H9 (cell line): Measurements from ENCODE around the gene GAP43. TPM values are rescaled to one million over a fixed set of nuclear protein-coding genes. Genes with fewer than 3 reads are reported as not detected.

ENCODE experiments used
- DNase-seq: peaks from one replicate; pipeline ENCODE4 v3.0.0-alpha.2; 2017
- H2AFZ ChIP-seq: one replicate; pipeline ENCODE4 v1.6.1; 2013; ENCODE audit warnings: mild to moderate bottlenecking, low read length, control low read depth, moderate library complexity
- H2AK5ac ChIP-seq: 2 replicates; pipeline ENCODE4 v1.6.1; 2013; ENCODE audit warnings: low read length, control low read depth, mixed read lengths; ENCODE audit not compliant: insufficient read length
- H2BK120ac ChIP-seq: one replicate; pipeline ENCODE4 v1.6.1; 2013; ENCODE audit warnings: low read depth, mild to moderate bottlenecking, low read length, control low read depth, inconsistent platforms; ENCODE audit not compliant: poor library complexity, severe bottlenecking
- H2BK12ac ChIP-seq: 2 replicates; pipeline ENCODE4 v1.6.1; 2013; ENCODE audit warnings: low read length, control low read depth, mixed read lengths, low read depth; ENCODE audit not compliant: insufficient read length
- H2BK15ac ChIP-seq: 2 replicates; pipeline ENCODE4 v1.6.1; 2013; ENCODE audit warnings: low read depth, low read length, control low read depth
- H2BK20ac ChIP-seq: one replicate; pipeline ENCODE4 v1.6.1; 2013; ENCODE audit warnings: low read depth, mild to moderate bottlenecking, low read length, control low read depth, inconsistent platforms; ENCODE audit not compliant: poor library complexity, severe bottlenecking
- H2BK5ac ChIP-seq: 2 replicates; pipeline ENCODE4 v1.6.1; 2013; ENCODE audit warnings: low read length, control low read depth, mixed read lengths; ENCODE audit not compliant: insufficient read length
- H3K14ac ChIP-seq: 2 replicates; pipeline ENCODE4 v1.6.1; 2013; ENCODE audit warnings: low read length, control low read depth; ENCODE audit not compliant: insufficient read depth
- H3K18ac ChIP-seq: 2 replicates; pipeline ENCODE4 v1.6.1; 2013; ENCODE audit warnings: low read depth, mild to moderate bottlenecking, mixed read lengths, low read length, control low read depth; ENCODE audit not compliant: insufficient read length
- H3K23ac ChIP-seq: 2 replicates; pipeline ENCODE4 v1.6.1; 2013; ENCODE audit warnings: low read length, control low read depth, mixed read lengths, low read depth; ENCODE audit not compliant: insufficient read length
- H3K23me2 ChIP-seq: 2 replicates; pipeline ENCODE4 v1.6.1; 2013; ENCODE audit warnings: low read depth, mild to moderate bottlenecking, mixed read lengths, low read length, control low read depth; ENCODE audit not compliant: insufficient read length, poor library complexity, severe bottlenecking
- H3K27ac ChIP-seq: 2 replicates; pipeline ENCODE4 v1.5.1; 2013; ENCODE audit warnings: low read length, control low read depth, mixed read lengths, low read depth; ENCODE audit not compliant: insufficient read length
- H3K27me3 ChIP-seq: 2 replicates; pipeline ENCODE4 v1.6.1; 2013; ENCODE audit warnings: low read length, control low read depth, inconsistent platforms; ENCODE audit not compliant: insufficient read depth
- H3K4ac ChIP-seq: 2 replicates; pipeline ENCODE4 v1.6.1; 2013; ENCODE audit warnings: low read depth, mild to moderate bottlenecking, control low read depth, inconsistent platforms, low read length, moderate library complexity
- H3K4me1 ChIP-seq: 2 replicates; pipeline ENCODE4 v1.6.1; 2013; ENCODE audit warnings: low read length, control low read depth, inconsistent platforms; ENCODE audit not compliant: insufficient read depth
- H3K4me2 ChIP-seq: 2 replicates; pipeline ENCODE4 v1.6.1; 2013; ENCODE audit warnings: low read length, control low read depth, mixed read lengths; ENCODE audit not compliant: insufficient read length, insufficient read depth
- H3K56ac ChIP-seq: 2 replicates; pipeline ENCODE4 v1.6.1; 2013; ENCODE audit warnings: low read depth, mild to moderate bottlenecking, mixed read lengths, low read length, control low read depth; ENCODE audit not compliant: insufficient read length
- H3K79me1 ChIP-seq: 2 replicates; pipeline ENCODE4 v1.6.1; 2013; ENCODE audit warnings: low read depth, mild to moderate bottlenecking, moderate library complexity, low read length, control low read depth, inconsistent platforms; ENCODE audit not compliant: insufficient read depth, poor library complexity, severe bottlenecking
- H3K79me2 ChIP-seq: 2 replicates; pipeline ENCODE4 v1.6.1; 2013; ENCODE audit warnings: low read length, control low read depth, inconsistent platforms; ENCODE audit not compliant: insufficient read depth
- H3K9ac ChIP-seq: 2 replicates; pipeline ENCODE4 v1.6.1; 2013; ENCODE audit warnings: low read length, control low read depth, mixed read lengths; ENCODE audit not compliant: insufficient read length; ENCODE audit errors: extremely low read depth
- H3K9me3 ChIP-seq: one replicate; pipeline ENCODE4 v1.6.1; 2013; ENCODE audit warnings: low read depth, low read length, inconsistent platforms; ENCODE audit not compliant: control insufficient read depth
- H3T11ph ChIP-seq: one replicate; pipeline ENCODE4 v1.6.1; 2013; ENCODE audit warnings: mild to moderate bottlenecking, low read length, control low read depth, inconsistent platforms
- H4K20me1 ChIP-seq: one replicate; pipeline ENCODE4 v1.6.1; 2013; ENCODE audit not compliant: control insufficient read depth, insufficient read length, insufficient read depth
- H4K5ac ChIP-seq: 2 replicates; pipeline ENCODE4 v1.6.1; 2013; ENCODE audit warnings: low read depth, mild to moderate bottlenecking, mixed read lengths, low read length, control low read depth; ENCODE audit not compliant: insufficient read length
- H4K8ac ChIP-seq: replicated peaks from 2 replicates; pipeline ENCODE4 v1.6.1; 2013; ENCODE audit warnings: low read length, control low read depth, mixed read lengths, low read depth; ENCODE audit not compliant: insufficient read length
- H4K91ac ChIP-seq: 2 replicates; pipeline ENCODE4 v1.6.1; 2013; ENCODE audit warnings: low read depth, mild to moderate bottlenecking, moderate library complexity, mixed read lengths, low read length, control low read depth; ENCODE audit not compliant: insufficient read length
- H3K27ac Mint-ChIP-seq, 3 experiments: 2 replicates in 2 of 3; 3 replicates in 1 of 3; pipeline ENCODE4 v1.8.0; 2020 to 2021; ENCODE audit warnings: mixed read lengths in 3 of 3, mild to moderate bottlenecking in 1 of 3, moderate library complexity in 1 of 3
- H3K27me3 Mint-ChIP-seq: 2 replicates; pipeline ENCODE4 v1.8.0; 2021; ENCODE audit warnings: low read depth, mild to moderate bottlenecking, moderate library complexity, mixed read lengths
- H3K36me3 Mint-ChIP-seq, 3 experiments: 2 replicates in 2 of 3; 3 replicates in 1 of 3; pipeline ENCODE4 v1.8.0; 2020 to 2021; ENCODE audit warnings: low read depth in 3 of 3, mixed read lengths in 3 of 3; ENCODE audit not compliant: insufficient read depth in 1 of 3
- H3K4me1 Mint-ChIP-seq, 2 experiments: 2 replicates each; pipeline ENCODE4 v1.8.0; 2020; ENCODE audit warnings: mixed read lengths in 2 of 2
- H3K4me3 Mint-ChIP-seq, 2 experiments: 2 replicates in 1 of 2; 3 replicates in 1 of 2; pipeline ENCODE4 v1.8.0; 2020 to 2021; ENCODE audit warnings: mild to moderate bottlenecking in 2 of 2, mixed read lengths in 2 of 2, moderate library complexity in 1 of 2
- H3K9me3 Mint-ChIP-seq, 2 experiments: 2 replicates in 1 of 2; 3 replicates in 1 of 2; pipeline ENCODE4 v1.8.0; 2020; ENCODE audit warnings: mild to moderate bottlenecking in 2 of 2, mixed read lengths in 2 of 2, moderate library complexity in 1 of 2
- WGBS: extraction: QIAGEN DNeasy Blood & Tissue Kit; methylation state at CpG from one replicate; pipeline ENCODE4 v1.1.7; 2013; ENCODE audit warnings: missing lambda C conversion rate, low lambda C conversion rate, mixed read lengths; ENCODE audit not compliant: insufficient read length; ENCODE audit errors: extremely low coverage; 5-methylcytosine and 5-hydroxymethylcytosine counted together
- total RNA-seq: library from RNA; stranded (reverse); gene quantifications from 2 replicates; pipeline ENCODE4 v1.2.1, GENCODE V29; 2021
- TF ChIP-seq, protein P1 (sequence below): fragments of 200-600 bp; sonication (generic); conservative IDR thresholded peaks from 3 replicates; pipeline ENCODE4 v1.8.0; 2021; ENCODE audit warnings: antibody characterized with exemption, mild to moderate bottlenecking

Gene GAP43
- total RNA-seq, 1 experiment from 2014 or later = 12.8 TPM

DNA sequence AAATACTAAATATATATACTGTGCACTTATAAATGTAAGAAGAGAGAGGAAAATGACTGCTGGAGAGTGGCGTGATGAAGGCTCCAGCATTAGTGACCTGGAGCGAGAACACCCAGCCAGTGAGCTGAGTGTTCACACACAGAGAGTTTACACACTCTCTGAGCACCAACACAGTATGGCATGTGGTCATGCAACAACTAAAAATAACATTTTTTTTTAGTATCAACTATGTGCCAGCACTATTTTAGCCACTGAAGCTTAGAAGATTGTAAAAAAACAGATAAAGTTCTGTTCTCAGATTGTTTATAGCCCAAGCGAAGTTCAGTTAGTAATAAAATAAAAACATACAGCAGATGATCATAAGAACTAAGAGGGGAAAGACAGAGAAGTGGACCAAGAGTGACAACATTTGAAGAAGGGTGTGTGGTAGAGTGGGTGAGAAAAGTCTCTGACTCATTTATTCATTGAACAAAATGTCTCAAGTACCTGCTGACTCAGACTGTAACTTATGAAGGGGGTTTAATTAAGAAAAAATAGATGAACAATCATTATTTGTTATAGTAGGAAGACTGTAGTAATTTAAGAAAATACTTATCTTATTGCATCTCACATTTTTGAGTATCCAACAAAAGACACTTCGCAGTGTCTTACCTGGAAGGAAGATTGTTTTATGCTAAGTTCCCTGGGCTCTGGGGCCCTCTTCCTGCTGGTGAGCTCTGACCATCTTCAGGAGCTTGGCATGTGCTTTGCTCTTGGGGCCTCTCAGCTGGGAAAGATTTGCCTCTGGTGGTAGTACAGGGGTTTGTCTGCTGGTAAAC is 43.8 kb downstream of the GAP43 start:
- Mint-ChIP-seq H3K27me3 (no peaks in the 10 kb centered on the region), H3K4me3 (no peak overlapping the region), H3K9me3 (no peaks in the 10 kb centered on the region), H3K4me1 (peaks cover 19 to 21% of the 10 kb centered on the region in 2 experiments), H3K27ac (peak overlapping the region in 1 of 3 experiments; percentile 66; a peak in 2 of 7 replicates), H3K36me3 (no peaks in the 10 kb centered on the region)
- H4K91ac ChIP-seq = no peak overlapping the region
- H3K4me2 ChIP-seq = no peak overlapping the region
- H2BK12ac ChIP-seq = no peak overlapping the region
- H3K4me1 ChIP-seq = peaks cover 6% of the 10 kb centered on the region; the same call in 1 of the 2 replicates
- no peak overlapping the region for H4K8ac ChIP-seq
- H3K56ac ChIP-seq = no peak overlapping the region
- H3T11ph ChIP-seq = no peak overlapping the region
- H3K79me2 ChIP-seq = no peaks in the 10 kb centered on the region
- no peak overlapping the region for H2BK5ac ChIP-seq
- no CpG with 5 or more reads among the region's 4 CpGs for WGBS
- no peak overlapping the region for H2AK5ac ChIP-seq
- DNase-seq = peak; percentile 33
- H2BK15ac ChIP-seq = no peak overlapping the region
- H3K9ac ChIP-seq = no peak overlapping the region
- no peaks in the 10 kb centered on the region for H3K79me1 ChIP-seq
- H3K18ac ChIP-seq = no peak overlapping the region
- H4K5ac ChIP-seq = no peak overlapping the region
- H2BK120ac ChIP-seq = no peak overlapping the region
- H4K20me1 ChIP-seq = no peaks in the 10 kb centered on the region
- H3K27me3 ChIP-seq = no peaks in the 10 kb centered on the region
- H3K23me2 ChIP-seq = no peaks in the 10 kb centered on the region
- H2BK20ac ChIP-seq = no peak overlapping the region
- TF ChIP-seq, protein P1, sequence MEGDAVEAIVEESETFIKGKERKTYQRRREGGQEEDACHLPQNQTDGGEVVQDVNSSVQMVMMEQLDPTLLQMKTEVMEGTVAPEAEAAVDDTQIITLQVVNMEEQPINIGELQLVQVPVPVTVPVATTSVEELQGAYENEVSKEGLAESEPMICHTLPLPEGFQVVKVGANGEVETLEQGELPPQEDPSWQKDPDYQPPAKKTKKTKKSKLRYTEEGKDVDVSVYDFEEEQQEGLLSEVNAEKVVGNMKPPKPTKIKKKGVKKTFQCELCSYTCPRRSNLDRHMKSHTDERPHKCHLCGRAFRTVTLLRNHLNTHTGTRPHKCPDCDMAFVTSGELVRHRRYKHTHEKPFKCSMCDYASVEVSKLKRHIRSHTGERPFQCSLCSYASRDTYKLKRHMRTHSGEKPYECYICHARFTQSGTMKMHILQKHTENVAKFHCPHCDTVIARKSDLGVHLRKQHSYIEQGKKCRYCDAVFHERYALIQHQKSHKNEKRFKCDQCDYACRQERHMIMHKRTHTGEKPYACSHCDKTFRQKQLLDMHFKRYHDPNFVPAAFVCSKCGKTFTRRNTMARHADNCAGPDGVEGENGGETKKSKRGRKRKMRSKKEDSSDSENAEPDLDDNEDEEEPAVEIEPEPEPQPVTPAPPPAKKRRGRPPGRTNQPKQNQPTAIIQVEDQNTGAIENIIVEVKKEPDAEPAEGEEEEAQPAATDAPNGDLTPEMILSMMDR = no peak
- no peak overlapping the region for H3K23ac ChIP-seq
- no peak overlapping the region for H2AFZ ChIP-seq
- no peaks in the 10 kb centered on the region for H3K9me3 ChIP-seq
- H3K14ac ChIP-seq = no peak overlapping the region
- no peak overlapping the region for H3K4ac ChIP-seq
- H3K27ac ChIP-seq = no peak overlapping the region
